HUES64 (cell line): ENCODE data around the gene GLIPR1.
"Not testable (repeated sequence)": the region's sequence is repeated elsewhere in the genome, so short reads cannot be mapped to it uniquely, and the experiment has no call there.

Source experiments
- H3K27ac ChIP-seq: 2 replicates; pipeline ENCODE4 v1.7.0; 2013; ENCODE audit warnings: low read depth, low read length, inconsistent platforms
- H3K27me3 ChIP-seq: 2 replicates; pipeline ENCODE4 v1.6.1; 2013; ENCODE audit warnings: mild to moderate bottlenecking, low read length; ENCODE audit not compliant: insufficient read depth
- H3K36me3 ChIP-seq: 2 replicates; pipeline ENCODE4 v1.6.1; 2013; ENCODE audit warnings: mild to moderate bottlenecking, low read length; ENCODE audit not compliant: insufficient read depth
- H3K4me1 ChIP-seq: 2 replicates; pipeline ENCODE4 v1.6.1; 2013; ENCODE audit warnings: mild to moderate bottlenecking, low read length, moderate library complexity; ENCODE audit not compliant: insufficient read depth
- H3K4me3 ChIP-seq: 2 replicates; pipeline ENCODE4 v1.5.1; 2013; ENCODE audit warnings: mild to moderate bottlenecking, low read length, moderate library complexity
- H3K9ac ChIP-seq: 2 replicates; pipeline ENCODE4 v1.6.1; 2013; ENCODE audit warnings: mild to moderate bottlenecking, low read depth, low read length
- H3K9me3 ChIP-seq: 2 replicates; pipeline ENCODE4 v1.6.1; 2013; ENCODE audit warnings: low read depth, low read length; ENCODE audit not compliant: insufficient read depth
- WGBS: fragments of 150-250, 120-280 bp; methylation state at CpG from one replicate; pipeline ENCODE4 v1.1.7; 2013; ENCODE audit warnings: missing lambda C conversion rate; 5-methylcytosine and 5-hydroxymethylcytosine counted together

GLIPR1 gene

GRCh38 chr12:75489613-75490210 is 9.2 kb downstream of the GLIPR1 start:
- H3K27ac ChIP-seq: no peak overlapping the region
- WGBS: 78% methylated on average over 7 of the region's 7 CpGs
- H3K36me3 ChIP-seq: peaks cover 9% of the 10 kb centered on the region; the same call in 1 of the 2 replicates
- no peaks in the 10 kb centered on the region for H3K9me3 ChIP-seq
- peaks cover 9% of the 10 kb centered on the region for H3K4me1 ChIP-seq
- H3K27me3 ChIP-seq: no peaks in the 10 kb centered on the region
- H3K9ac ChIP-seq: no peak overlapping the region
- H3K4me3 ChIP-seq: no peak overlapping the region

- no peak overlapping the region for H3K27ac ChIP-seq
- H3K36me3 ChIP-seq: peaks cover 21% of the 10 kb centered on the region
- H3K9ac ChIP-seq: no peak overlapping the region
- H3K4me1 ChIP-seq: peaks cover 4% of the 10 kb centered on the region; the same call in 1 of the 2 replicates
- H3K27me3 ChIP-seq: no peaks in the 10 kb centered on the region
- 89% methylated on average over 2 of the region's 2 CpGs for WGBS
- H3K9me3 ChIP-seq: no peaks in the 10 kb centered on the region
- no peak overlapping the region for H3K4me3 ChIP-seq
Observed at GRCh38 chr12:75491169-75491568, 10.6 kb downstream of the GLIPR1 start.

GRCh38 chr12:75503459-75503858 is 22.9 kb downstream of the GLIPR1 start:
- no peak overlapping the region for H3K9ac ChIP-seq
- WGBS: 89% methylated on average over 3 of the region's 3 CpGs
- no peaks in the 10 kb centered on the region for H3K27me3 ChIP-seq
- no peaks in the 10 kb centered on the region for H3K9me3 ChIP-seq
- H3K4me3 ChIP-seq: no peak overlapping the region
- H3K4me1 ChIP-seq: no peaks in the 10 kb centered on the region
- peaks cover 100% of the 10 kb centered on the region for H3K36me3 ChIP-seq
- no peak overlapping the region for H3K27ac ChIP-seq

- H3K9me3 ChIP-seq: no peaks in the 10 kb centered on the region
- no peak overlapping the region for H3K4me3 ChIP-seq
- peaks cover 100% of the 10 kb centered on the region for H3K36me3 ChIP-seq
- no peaks in the 10 kb centered on the region for H3K27me3 ChIP-seq
- no peak overlapping the region for H3K27ac ChIP-seq
- WGBS: 90% methylated on average over 3 of the region's 3 CpGs
- no peak overlapping the region for H3K9ac ChIP-seq
- no peaks in the 10 kb centered on the region for H3K4me1 ChIP-seq
Observed at GRCh38 chr12:75503866-75504265, 23.3 kb downstream of the GLIPR1 start.

- Histone ChIP-seq H3K27me3 (no peaks in the 10 kb centered on the region), H3K4me1 (peaks cover 10% of the 10 kb centered on the region; the same call in 1 of the 2 replicates), H3K4me3 (no peak overlapping the region), H3K27ac (no peak overlapping the region), H3K36me3 (peaks cover 80% of the 10 kb centered on the region), H3K9ac (no peak overlapping the region), H3K9me3 (no peaks in the 10 kb centered on the region)
- WGBS: 94% methylated on average over 2 of the region's 2 CpGs
Observed at GRCh38 chr12:75505706-75506312, 25.3 kb downstream of the GLIPR1 start.

GRCh38 chr12:75507086-75507485 is 26.5 kb downstream of the GLIPR1 start:
- Histone ChIP-seq H3K9me3 (no peaks in the 10 kb centered on the region), H3K9ac (no peak overlapping the region), H3K4me3 (no peak overlapping the region), H3K4me1 (peaks cover 10% of the 10 kb centered on the region; the same call in 1 of the 2 replicates), H3K27ac (no peak overlapping the region), H3K27me3 (no peaks in the 10 kb centered on the region), H3K36me3 (peaks cover 68% of the 10 kb centered on the region)
- WGBS: 90% methylated on average over 2 of the region's 2 CpGs

GRCh38 chr12:75508159-75508558 is 27.6 kb downstream of the GLIPR1 start:
- Histone ChIP-seq H3K4me3 (no peak overlapping the region), H3K4me1 (peaks cover 10% of the 10 kb centered on the region; the same call in 1 of the 2 replicates), H3K27me3 (no peaks in the 10 kb centered on the region), H3K27ac (no peak overlapping the region), H3K36me3 (peaks cover 57% of the 10 kb centered on the region), H3K9me3 (no peaks in the 10 kb centered on the region), H3K9ac (no peak overlapping the region)
- 97% methylated on average over 2 of the region's 2 CpGs for whole genome bisulfite sequencing

GRCh38 chr12:75509621-75510020 is 29.1 kb downstream of the GLIPR1 start:
- H3K9me3 ChIP-seq: no peaks in the 10 kb centered on the region
- peaks cover 10% of the 10 kb centered on the region; the same call in 1 of the 2 replicates for H3K4me1 ChIP-seq
- WGBS: 80% methylated on average over 2 of the region's 4 CpGs
- no peak overlapping the region for H3K27ac ChIP-seq
- H3K9ac ChIP-seq: no peak overlapping the region
- no peaks in the 10 kb centered on the region for H3K27me3 ChIP-seq
- peaks cover 42% of the 10 kb centered on the region for H3K36me3 ChIP-seq
- peak overlapping the region; percentile 86 for H3K4me3 ChIP-seq

- Histone ChIP-seq H3K9me3 (no peaks in the 10 kb centered on the region), H3K4me3 (peak within 1 kb of the TSS; percentile 86), H3K9ac (peak within 1 kb of the TSS; percentile 92), H3K27me3 (no peaks in the 10 kb centered on the region), H3K27ac (peak within 1 kb of the TSS; percentile 29), H3K4me1 (peaks cover 10% of the 10 kb centered on the region; the same call in 1 of the 2 replicates), H3K36me3 (peaks cover 25% of the 10 kb centered on the region)
- WGBS: 7% methylated on average over 47 of the region's 47 CpGs
Observed at GRCh38 chr12:75511116-75512048, 30.8 kb downstream of the GLIPR1 start, which contains the start of gene KRR1. KRR1 (minus strand) TSS chr12:75511609; CDS start chr12:75511597, 12 bp downstream.

- H3K4me1 ChIP-seq, H3K27ac ChIP-seq, H3K27me3 ChIP-seq, H3K4me3 ChIP-seq, H3K9me3 ChIP-seq, H3K36me3 ChIP-seq, H3K9ac ChIP-seq: not testable (repeated sequence)
Observed at GRCh38 chr12:75521224-75521623, 40.7 kb downstream of the GLIPR1 start.

- H3K36me3 ChIP-seq, H3K27ac ChIP-seq, H3K9me3 ChIP-seq, H3K4me3 ChIP-seq, H3K4me1 ChIP-seq, H3K9ac ChIP-seq, H3K27me3 ChIP-seq: not testable (repeated sequence)
- 94% methylated on average over 5 of the region's 5 CpGs for WGBS
Observed at GRCh38 chr12:75522124-75522523, 41.6 kb downstream of the GLIPR1 start.
